GF-D8 (cell line): ENCODE results near the gene CHST7.
"Not testable (repeated sequence)": the region's sequence is repeated elsewhere in the genome, so short reads cannot be mapped to it uniquely, and the experiment has no call there.

ENCODE experiments used
- DNase-seq: peaks from one replicate; lab custom pipeline; 2025; lab: John Stamatoyannopoulos, UW

Gene CHST7, protein sequence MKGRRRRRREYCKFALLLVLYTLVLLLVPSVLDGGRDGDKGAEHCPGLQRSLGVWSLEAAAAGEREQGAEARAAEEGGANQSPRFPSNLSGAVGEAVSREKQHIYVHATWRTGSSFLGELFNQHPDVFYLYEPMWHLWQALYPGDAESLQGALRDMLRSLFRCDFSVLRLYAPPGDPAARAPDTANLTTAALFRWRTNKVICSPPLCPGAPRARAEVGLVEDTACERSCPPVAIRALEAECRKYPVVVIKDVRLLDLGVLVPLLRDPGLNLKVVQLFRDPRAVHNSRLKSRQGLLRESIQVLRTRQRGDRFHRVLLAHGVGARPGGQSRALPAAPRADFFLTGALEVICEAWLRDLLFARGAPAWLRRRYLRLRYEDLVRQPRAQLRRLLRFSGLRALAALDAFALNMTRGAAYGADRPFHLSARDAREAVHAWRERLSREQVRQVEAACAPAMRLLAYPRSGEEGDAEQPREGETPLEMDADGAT

DNA sequence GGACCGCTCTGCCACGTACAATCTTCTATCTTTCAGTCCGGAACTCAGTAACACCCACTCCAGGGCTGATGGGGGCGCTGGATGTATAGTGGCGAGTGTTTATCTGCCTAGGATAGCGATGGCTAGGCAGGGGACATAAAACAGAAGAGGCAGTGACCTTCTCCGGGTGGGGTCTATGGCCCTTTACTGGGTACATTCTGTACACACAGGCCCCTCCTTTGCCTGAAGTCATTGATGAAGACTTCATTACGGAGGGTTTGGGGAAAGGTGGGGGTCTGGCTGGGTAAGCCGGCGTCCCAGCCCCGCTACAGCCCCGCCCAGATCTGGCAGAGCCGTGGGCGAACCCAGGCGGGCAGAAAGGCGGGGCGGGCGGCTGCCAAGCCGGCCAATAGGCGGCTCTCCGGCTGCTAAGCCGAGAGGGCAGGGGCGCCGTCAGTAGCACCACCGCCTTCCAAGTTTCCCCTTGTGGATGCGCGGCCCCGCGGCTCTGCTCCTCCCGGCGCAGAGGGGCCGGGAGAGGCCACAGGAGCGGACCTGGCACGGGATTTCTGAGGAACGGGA lies at the start of gene CHST7:
Gene CHST7 (plus strand): TSS at position 435 of the 561 bp plus-strand sequence. CDS start 167 bp downstream, outside the sequence.
- no peak for DNase-seq

DNA sequence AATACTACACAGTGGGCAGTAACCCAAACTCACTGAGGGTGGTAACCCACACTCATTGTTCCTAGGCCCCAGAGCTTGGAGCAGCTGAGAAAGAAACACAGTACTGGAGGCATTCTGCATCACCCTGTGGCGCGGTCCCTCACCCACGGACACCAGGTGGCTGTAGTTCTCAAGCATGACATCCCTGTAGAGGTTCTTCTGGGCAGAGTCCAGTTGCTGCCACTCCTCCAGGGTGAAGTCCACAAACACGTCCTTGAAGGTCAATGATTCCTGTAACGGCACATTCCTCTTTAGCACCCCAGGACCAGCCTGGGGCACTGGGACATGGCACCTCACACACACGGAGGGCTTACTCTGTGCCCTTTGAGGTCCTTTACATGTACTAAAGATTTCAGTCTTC lies 44.9 kb upstream of the CHST7 start:
- DNase-seq: not testable (repeated sequence)

DNA sequence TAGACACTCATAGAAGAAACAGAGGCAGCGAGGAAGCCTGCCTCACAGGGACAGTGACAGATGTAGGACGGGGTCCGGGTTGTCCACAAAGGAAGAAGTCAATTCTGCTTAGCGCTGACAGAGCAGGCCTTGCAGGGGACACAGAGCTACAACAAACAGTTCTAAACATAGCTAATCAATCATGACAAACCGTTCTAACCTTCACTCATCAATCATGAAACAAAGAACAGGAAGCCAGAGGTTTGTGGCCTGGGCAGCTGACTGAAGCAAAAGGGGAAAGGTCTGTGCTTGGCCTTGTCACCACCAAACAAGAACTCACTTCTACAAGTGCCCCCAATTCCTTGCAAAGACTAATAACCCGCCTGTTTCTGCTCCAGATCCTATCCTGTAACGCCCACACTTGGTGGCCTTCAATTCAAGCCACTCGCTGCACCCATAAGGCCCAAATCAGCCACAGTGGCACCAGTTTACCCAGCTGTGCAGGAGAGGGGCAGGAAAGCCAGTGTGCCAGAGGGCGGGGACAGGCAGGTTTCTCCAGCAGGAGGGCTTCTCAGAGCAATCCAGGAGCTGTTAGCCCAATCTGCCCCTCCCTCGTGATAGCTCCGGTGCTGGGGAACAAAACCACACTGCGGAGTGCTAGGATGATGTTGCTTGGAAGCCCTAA lies 43.7 kb upstream of the CHST7 start:
- not testable (repeated sequence) for DNase-seq

DNA sequence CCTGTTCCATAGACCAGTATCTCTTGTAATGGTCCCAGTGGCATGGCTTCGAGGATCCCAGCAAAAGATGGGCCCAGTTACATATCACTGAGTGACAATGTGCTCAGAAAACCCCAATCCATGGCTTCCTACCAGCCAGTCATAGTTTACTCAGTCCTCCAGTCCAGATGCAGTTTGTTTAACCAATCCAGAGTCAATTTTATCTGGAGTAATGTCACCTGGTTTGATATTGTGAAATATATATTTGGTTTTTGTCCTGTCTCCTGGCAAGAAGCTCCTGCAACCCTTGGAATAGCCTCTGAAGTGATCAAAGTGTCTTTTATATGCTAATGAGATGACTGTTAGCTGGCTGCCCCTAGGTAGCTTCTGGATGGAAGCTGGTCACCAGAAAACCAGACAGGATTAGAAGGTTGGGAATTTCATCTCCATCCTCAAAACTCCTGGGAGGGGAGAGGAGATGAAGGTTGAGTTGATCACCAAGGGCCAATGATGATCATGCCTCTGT lies 43.1 kb upstream of the CHST7 start:
- DNase-seq: not testable (repeated sequence)

DNA sequence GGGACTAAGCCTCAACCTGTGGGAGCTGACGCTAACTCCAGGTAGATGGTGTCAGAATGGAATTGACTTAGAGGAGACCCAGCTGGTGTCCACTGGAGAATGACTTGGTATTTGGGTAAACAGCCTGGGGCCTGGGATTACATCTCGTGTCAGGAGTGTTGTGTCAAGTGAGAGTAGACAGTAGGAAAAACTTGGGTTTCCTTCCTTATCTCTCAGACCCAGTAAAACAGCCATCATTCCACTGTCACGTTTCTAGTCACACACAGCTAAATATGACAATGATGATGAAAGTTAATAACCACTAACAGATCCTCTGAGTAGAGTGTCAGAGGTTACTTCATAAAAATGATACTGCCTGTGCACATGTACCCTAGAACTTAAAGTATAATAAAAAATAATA lies 42.1 kb upstream of the CHST7 start:
- DNase-seq: no peak

DNA sequence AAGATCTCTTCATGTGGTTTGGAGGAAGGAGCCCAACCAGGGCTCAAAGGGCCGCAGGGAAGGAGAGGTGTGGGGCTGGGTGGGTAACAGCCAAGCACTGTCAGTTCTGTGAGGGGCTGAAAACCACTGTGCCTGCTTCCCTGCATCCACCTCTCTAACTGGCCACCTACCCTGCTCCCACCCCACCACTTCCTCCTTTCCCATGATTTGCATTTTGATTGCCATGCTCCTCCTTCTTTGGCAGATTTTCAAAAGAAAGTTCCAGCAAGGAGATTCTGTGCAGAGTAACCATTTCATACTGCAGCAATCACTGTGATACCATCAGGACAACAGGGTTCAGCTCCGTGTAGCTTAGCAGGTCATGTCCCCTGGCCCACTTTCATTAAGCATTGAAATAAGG lies 30.1 kb upstream of the CHST7 start:
- no peak for DNase-seq

DNA sequence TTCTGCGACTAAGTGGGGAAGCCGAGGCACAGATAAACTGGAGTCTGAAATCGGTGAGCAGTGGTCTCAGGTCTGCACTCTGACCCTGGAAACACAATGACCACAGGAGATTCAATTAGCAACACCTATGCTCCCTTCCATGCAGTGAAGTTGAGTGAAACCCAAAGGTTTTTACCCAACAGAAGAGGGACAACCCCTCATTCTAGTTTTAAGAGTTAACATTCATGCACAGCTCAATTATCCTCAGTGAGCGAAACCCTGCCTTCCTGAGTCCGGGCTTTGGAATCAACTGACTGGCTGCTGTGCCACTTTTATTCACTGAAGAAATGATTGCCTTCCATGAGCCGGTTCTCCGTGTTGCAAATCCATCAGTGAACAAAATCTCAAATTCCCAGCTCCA lies 29.0 kb upstream of the CHST7 start:
- not testable (repeated sequence) for DNase-seq

DNA sequence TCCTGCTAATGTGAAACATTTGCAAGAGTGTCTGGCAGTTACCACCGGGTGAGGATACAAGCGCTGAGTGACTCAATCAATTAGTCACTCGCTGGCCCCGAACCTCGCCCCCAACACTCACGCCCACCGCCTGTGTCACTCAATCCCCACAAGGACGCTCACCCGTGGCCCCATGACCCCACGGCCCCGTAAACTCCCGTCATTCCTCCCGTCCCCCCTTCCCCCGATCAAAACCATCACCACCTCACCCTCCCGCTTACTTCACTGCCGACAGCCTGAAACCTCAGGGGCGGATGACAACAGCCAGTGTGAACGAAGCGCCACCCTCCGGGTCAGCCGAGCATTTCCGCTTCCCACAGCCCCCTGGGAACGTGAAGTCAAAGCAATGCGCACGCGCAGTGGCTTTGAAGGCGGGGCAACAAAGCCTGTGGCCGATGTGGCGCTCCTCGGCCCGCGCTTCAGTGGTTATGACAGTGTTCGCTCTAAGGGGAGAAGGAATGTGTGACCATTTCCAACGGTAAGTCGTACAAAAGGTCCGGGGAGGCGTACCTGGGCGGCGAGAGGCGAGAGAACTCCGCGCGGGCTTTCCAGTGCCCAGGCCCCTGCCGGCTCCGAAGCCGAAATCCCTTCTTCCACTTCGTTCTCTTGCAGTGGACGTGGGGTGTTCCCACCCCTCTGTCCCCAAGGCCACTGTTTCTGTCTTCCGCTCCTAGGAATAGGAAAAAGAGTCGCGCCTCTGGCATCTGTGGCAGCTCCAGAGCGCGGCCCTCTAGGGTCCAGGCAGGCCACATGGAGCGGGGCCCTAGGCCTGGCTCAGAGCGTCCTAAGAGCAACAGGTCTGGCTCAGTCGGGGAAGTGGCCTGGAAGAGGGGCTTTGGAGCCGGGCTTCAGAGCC lies 28.2 kb upstream of the CHST7 start, which contains the start of gene ZNF674:
Gene ZNF674 (minus strand): TSS at position 311 of the 895 bp plus-strand sequence. CDS start 3,334 bp downstream, outside the sequence.
- DNase-seq: peak; percentile 49

DNA sequence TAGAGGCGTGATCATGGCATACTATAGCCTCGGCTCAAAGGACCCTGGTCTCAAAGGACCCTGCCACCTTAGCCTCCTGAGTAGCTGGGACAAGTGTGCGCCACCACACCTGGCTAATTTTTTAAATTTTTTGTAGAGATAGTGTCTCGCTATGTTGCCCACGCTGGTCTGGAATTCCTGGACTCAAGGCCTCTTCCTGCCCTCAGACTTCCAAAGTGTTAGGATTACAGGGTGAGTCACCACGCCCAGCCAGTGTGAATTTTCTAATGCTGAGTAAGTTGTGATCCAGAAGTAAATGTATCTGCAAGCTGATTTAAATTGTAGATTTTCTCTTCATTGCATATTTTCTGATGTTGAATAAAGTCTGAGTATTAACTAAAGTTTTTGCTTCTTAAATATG lies 25.7 kb upstream of the CHST7 start:
- DNase-seq: no peak

DNA sequence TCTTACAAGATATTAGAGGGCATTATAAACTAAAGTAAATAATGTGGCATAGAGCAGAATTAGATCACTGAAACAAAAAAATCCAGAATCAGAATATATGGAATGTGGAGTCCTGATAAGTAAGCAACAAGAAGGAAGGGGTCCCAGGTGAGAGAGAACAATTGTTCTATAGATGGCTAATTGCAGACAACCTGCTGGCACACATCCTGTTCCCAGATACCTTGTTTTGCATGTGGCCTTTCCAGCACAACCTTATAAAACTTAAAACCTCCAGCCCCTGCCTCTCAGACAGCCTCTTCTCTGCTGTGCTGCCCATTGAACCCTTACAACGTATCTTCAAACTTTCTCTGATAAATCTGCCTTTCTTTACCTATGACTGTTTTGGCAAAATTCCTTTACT lies 23.7 kb upstream of the CHST7 start:
- no peak for DNase-seq

DNA sequence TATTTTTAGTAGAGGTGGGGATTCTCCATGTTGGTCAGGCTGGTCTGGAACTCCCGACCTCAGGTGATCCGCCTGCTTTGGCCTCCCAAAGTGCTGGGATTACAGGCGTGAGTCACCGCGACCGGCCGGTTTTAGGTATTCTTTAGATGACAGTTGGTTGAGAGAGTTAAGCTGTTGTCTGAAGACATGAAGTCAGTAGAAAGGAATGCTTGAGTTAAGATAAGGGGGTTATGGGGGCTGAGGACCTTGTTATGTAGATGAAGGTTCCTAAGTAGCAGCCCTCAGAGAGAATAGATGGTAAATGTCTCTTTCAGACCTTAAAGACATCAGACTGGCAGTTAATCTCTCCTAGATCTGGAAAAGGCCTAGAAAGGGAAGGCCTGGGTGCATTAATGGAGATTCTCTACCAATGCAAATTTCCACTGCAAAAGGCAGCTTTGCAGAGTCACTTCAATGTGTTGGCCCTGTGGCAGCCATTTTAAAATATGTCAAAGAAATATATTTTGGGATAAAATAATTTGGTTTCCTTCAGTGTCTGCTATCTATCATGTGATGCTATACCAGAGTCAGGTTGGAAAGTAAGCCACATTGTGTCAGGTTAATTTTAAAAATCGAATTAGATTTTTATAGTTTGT lies 22.0 kb upstream of the CHST7 start:
- DNase-seq: no peak

DNA sequence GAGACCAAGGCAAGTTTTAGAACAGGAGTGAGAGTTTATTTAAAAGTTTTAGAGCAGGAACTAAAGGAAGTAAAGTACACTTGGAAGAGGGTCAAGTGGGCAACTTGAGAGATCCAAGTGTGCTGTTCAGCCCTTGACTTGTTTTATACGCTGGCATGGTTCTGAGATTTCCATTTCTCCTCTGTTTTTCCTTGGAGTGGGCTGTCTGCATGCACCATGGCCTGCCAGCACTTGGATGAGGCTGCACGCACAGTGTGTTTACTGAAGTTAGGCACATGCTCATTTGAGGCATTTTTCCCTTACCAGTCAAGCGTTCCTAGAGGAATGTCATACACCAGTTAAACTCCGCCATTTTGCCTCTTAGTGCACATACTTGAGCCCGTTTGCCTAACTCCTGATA lies 19.6 kb upstream of the CHST7 start:
- DNase-seq: no peak

DNA sequence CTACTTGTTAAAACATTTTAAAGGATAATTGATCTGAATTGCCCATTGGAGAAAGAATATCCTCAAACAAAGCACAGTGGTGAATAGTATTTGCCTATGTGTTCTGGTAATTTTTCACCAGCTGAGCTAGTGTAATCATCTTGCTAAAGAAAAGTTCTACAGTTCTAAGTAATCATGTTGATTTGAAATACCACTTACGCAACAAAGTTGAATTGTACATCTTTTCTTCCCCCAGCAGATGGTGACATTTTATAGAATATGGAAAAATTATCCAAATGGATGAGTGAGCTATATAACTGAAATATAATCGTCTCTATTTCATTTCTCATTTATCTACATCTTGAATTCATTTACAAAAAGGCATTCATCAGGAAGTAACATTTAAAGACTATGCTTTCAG lies 18.6 kb upstream of the CHST7 start:
- DNase-seq: no peak

DNA sequence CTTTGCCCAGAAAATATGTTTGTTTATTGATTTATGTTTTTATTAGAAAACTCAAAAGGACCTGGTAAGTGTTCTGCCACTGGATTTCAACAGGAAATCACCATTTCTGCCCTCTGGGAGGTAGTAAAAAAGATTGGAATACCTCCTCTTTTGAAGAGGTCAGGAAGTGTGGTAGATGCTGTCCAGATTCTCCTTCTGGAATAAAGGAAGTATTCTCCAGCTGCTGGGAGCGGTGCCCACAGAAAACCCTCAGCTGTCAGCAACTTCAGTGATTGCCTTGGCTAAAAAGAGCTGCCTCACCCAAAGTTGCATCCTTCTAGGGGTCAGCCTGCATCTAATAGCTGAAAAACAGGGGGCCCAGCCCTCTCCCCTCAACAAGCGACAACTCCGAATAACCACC lies 14.5 kb upstream of the CHST7 start:
- no peak for DNase-seq

DNA sequence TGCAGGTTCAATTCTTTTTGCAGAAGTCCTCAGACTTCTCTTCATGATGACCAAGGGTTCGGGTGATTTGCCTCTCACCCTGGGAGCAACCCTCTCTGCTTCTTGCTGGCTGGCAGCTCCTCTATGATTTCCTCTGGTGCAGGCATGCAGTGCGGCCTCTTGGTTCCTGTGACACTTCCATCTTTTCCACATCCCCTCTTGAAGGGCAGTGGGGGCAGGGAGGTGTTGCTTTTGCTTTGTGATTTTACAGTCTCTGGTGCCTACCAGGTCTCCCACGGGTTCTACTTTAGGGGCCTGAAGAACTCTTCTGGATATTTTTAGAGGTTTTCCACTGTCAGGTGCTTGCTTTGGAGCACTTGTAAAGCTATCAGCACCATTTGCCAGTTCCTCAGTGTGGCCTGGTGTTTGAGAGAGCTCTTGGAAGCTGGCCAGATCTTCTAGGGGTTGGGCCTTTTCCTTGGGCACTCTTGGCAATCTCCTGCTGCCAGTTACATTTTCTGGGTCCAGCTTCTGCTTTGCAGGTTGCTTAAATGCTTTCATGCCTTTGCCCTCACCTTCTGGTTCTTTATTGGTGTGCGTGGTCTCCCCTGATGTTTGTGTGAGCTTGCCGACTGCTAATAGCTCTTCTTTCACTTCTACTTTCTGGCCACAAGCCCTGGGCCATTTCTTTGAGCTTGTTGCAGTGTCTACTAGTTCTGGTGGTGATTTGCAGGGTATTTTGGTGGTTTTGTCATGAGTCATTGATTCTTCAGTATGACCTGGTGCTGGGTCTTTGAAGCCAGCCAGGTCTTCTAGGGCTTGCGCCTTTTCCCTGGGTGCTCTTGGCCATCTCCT lies 11.5 kb upstream of the CHST7 start:
- no peak for DNase-seq

DNA sequence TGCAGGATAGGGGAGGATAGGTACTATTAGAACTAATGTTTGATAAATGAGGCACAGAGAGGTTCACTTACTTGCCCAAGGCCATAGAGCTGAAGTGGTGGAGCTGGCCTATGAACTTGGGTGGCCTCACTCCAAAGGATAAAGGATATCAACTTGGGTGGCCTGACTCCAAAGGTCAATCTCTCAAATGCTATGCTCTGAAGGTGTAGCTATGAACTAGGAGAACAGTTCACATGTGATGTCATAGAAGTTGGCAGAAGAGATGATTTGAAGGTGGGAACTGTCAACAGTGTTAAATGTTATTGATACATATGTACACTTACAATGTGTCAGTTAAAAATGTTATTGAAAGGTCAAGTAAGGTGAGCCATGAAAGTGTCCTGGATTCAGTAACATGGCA lies 6.2 kb upstream of the CHST7 start:
- no peak for DNase-seq

DNA sequence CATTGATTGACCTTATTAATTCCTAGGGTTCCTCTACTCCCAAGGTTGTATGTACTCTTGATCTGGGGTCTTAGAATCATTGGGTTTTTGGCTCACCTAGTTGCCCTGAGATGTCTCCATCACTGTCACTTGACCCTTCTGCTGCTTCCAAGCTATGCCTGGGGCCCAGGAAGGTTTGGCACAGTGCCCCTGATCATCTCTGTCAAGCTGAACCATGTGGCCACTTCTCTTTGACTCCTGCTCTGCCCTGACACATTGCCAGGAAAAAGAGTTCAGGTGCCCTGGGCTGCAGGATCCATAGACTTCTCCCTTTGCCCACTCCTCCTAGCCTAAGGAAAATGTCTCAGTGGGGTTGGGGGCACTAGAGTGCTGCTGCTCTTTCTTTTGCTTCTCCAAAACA lies 3.9 kb upstream of the CHST7 start:
- DNase-seq: no peak

DNA sequence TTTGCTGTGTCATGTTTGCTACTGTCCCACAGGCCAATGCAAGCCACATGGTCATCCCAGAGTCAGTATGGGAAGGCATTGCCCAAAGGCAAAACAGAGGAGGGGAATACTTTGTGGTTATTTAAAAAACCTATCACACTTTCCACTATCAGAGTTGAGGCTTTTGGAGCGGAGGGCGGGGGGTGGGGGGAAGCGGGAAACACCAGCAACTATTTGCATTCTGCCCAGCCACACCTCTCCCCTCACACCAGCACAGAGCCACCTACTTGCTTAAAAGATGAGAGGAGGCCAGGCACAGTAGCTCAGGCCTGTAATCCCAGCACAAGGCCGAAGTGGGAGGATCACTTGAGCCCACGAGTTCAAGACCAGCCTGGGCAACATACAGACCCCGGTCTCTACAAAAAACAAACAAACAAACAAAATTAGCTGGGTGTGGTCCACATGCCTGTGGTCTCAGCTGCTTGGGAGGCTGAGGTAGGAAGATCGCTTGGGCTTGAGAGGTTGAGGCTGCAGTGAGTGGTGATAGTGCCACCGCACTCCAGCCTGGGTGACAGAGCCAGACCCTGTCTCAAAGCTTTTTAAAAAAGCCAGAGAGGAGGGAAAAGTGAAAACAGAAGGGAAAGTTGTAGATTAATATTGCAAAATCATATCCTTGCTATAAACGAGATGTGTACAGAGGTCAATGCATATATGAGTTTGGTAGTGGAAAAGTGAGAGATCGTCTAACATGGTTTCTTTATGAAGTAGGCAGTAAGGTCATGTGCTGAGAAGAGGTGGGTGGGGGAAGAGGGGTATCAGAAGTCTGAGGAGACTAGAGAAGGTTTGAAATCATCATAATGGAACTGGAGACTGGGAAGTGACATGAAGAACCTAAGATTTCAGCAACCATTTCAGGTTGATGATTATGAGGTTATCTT lies 1.9 kb upstream of the CHST7 start:
- DNase-seq: no peak

DNA sequence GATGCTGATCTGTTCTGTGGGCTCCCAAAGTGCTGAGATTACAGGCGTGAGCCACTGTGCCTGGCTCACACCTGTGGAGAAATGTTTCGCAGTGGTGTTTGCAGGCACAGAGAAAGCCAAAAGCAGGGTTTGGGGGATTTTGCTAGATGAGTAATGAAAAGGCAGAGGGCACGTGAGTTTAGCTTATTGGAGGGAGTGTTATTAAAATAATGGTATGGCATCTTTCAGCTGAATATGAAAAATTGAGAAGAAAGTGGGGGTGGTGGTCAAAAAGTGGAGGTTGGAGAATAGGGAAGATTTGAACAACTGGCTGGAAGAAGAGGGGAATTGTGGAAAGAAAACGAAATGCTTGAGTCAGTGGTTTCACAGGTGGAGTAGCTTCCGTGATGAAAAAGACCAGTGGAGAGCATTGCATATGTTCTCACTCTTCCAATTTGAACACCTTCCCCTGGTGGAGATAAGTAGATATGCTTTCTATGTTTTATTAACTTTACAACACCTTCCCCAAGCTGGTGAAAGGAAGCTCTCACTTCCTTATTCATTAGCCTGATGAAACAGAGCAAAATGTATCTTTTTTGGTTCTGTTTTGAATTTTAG lies 1.1 kb upstream of the CHST7 start:
- DNase-seq: no peak
